Bone marrow (tissue), 2 donors: ENCODE results near the gene CHD2.
"Not testable (repeated sequence)": the region's sequence is repeated elsewhere in the genome, so short reads cannot be mapped to it uniquely, and the experiment has no call there.

Experiments used
- DNase-seq, 2 donors: peaks; one replicate each; lab custom pipeline; 2025; lab: John Stamatoyannopoulos, UW

Gene CHD2

DNA sequence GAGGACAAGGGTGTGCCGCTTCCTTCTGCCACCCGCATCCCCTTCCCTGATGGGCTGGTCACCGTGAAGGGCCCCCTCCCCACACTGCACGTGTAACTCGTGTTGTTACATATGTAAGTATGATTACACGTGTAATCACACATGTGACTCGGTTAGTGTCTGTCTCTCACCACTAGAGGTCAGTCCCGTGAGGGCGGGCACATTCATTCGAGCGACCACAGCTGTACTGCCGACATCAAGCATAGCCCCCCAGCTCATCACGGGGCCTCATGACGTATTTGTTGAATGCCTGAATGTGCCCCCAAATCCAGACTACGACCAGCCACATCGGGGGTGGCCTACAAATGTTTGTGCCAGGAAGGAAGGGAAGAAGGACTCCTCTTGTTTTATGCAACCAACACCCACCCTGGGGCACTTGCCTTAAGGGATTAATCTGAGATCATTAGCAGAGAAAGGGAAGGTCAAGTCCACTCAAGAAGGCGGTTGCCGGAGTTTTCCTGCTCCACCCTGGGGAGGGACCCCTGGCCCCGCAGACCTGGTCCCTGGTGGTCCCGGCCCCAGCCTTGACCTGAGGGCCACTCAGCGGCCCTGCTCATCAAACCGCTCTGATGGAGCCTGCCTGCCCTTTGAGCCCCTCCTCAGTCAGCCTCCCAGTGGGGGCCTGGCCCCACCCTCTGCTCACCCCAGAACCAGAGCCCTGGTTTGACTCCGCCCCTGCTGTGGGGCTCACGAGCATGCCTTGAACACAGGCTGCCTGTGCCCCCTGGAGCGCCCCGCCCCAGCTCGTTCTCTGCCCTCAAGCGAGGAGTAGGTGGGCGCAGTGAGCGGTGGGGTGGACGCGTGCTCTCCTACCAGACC is 136.1 kb downstream of the CHD2 start:
- DNase-seq: peak in 1 of 2 donors; percentile 31

- DNase-seq: peak in 1 of 2 donors; percentile 34
These were observed 137.1 kb downstream of the CHD2 start for GRCh38 chr15:93036951-93037819.

DNA sequence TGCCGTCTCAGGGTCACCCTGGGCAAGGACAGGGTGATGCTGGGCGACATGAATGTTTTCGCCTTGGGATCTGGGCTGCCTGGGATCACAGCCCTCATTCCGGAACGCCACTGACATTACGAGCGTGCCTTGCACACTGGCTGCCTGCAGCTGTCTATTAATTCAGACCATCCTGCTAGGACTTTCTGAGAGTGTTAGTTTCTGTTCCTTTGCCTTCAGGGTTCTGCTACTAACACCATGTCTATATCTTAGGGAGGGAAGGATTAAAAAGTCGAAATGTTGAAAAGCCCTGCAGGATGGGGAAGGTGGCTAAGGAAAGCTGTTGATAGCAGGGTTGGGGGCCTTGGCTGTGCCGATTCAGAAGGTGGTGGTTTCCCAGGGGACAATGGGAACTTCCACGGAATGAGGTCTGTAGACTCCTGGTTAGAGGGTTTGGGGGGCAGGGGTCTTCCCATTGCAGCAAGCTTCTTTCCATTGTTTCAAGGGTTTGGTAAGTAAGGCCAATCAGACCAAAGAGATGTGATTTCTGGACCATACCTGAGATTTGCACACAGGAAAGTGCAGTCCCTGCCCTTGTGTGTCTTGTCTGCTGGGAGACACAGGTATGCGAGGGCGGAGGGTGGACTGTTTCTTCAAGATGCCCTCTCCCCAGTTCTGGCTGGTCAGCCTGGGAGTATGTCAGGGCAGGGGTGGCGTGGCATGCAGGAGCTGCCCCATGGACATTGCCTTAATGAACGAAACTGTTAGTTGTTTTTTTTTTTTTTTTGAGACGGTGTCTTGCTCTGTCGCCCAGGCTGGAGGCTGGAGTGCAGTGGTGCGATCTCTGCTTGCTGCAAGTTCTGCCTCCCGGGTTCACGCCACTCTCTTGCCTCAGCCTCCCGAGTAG is 137.9 kb downstream of the CHD2 start:
- no peak for DNase-seq

GRCh38 chr15:93039562-93040287 is 139.6 kb downstream of the CHD2 start:
- not testable (repeated sequence) for DNase-seq

DNA sequence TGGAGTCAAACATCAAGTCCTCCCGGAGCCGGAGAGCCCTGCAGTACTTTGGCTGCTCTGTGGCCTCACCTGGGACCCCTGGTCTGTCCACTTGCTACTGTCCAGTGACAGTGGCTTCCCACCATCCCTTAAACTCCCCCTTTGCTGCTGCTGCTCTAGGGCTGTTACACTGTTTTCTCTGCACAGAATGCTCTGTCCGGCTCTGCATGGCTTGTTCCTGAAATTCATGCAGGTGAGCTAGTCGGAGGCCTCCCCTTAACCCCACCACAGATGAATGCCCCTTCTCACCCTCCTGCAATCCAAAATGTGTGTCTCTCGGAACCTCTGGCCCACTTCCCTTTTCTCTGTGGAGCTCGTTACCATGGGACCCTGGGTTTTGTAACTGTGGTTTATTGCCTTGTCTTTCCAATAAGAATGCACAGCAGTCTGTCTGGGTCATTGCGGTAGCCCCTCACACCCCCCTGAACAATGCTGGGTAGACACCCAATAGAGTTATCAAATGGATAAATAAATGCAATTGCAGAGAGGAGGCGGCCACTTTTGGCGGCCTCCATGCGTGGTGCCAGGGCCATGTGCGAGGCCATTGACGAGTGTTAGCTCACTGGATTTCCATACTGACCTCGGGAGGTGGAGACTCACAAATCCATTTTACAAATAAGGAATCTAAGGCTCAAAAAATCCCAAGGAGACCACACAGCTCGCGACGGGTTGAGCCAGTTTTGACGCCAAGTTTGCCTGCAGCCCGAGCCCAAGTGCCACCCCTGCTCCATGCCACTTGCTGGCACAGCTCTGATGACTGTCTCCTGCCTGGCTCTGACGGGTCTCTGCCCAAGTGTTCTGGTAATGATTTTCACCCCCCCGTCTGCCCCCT is 140.4 kb downstream of the CHD2 start:
- DNase-seq: no peak

DNA sequence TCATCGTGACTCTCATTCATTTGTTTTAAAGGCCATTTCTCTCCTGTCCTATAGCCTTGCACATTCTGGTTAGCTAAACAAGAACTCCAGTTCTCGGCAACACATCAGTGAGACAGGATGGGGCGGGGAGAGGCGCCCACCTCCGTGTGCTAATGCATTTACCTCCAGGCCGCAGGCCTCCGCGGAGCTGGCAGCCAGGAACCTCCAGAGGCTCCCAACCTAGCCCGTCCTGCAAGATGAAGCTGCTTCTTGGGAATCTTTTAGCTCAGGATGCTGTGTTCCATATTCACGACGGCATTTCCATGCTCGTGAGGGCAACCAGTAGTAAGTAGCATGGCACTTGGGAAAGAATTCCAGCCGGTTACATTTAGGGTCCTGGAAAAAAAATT is 141.0 kb downstream of the CHD2 start:
- DNase-seq: no peak

DNA sequence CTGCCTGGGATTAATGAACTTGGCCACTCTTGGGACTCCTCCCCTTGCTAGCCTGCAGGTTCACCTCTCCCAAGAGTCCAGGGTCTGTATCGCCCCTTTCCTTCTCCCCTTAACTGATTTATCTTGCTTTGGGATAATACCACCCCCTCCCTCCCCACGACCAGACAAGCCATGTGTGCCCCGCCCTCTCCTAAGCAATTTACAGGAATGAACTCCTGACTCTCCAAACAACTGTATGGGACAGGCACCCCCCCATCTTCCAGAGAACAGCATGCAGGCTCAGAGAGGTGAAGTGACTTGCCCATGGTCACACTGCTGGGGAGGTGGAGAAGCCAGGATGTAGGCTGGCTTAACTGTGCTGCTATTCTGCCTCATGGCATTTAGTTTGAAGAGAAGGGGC is 142.1 kb downstream of the CHD2 start:
- DNase-seq: no peak

DNA sequence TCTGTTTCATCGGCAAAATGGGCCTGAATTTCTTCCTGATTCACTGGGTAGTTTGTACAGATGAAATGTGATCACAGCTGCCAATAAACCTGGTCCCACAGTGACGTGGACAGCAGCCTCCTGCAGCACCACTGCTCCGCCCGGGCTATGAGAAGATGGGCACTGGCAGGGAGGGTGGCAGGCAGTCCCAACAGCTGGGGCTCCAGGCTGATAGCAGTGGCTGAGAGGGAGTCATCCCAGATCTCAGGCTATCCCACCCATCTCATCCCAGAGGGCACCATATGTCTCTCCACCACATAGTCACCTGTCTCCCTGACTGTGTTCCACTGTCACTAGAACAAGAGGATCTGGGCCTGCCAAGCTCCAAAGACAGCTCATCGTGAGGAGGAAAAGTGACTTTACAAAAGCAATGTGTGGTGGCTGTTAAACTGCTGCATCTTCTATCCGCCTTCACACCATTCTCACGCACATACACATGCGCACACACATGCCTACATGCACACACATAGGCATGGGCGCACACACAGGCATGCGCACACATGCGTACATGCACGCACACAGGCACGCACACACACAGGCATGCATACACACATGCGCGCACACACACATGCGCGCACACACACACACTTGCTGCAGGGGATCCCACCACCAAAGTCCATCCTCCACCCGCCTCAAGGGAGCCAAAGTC is 142.7 kb downstream of the CHD2 start:
- no peak for DNase-seq

DNA sequence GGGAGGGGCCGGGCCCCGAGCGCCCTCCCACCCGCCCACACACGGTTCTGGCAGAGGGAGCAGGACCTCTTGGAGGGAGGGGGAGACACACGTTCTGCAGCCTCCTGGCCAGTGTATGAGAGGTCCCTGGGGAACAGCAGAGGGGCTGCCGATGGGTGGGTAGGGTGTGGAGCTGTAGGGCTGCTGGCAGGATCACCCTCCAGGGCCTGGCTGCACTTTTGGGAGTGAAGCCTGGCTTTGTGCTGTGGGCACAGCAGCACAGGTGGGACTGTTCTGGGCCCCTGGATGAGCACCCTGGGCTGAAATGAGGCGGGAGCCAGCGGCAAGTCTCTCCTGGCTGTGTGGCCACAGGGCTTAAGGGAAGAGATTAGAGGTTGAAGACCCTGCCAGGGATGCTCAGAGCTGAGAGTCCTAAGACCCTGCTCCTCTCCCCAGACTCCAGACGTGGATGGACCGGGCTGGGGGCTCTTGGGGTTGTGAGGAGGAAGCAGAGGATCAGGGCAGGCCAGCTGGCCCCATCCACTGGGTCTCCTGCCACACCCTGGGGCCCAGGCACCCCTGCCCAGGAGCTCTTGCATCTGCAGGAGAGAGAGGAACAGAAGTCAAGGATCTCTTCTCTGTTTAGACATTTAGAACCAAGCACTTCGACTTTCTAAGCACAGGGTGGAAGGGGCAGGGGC is 143.6 kb downstream of the CHD2 start:
- no peak for DNase-seq

DNA sequence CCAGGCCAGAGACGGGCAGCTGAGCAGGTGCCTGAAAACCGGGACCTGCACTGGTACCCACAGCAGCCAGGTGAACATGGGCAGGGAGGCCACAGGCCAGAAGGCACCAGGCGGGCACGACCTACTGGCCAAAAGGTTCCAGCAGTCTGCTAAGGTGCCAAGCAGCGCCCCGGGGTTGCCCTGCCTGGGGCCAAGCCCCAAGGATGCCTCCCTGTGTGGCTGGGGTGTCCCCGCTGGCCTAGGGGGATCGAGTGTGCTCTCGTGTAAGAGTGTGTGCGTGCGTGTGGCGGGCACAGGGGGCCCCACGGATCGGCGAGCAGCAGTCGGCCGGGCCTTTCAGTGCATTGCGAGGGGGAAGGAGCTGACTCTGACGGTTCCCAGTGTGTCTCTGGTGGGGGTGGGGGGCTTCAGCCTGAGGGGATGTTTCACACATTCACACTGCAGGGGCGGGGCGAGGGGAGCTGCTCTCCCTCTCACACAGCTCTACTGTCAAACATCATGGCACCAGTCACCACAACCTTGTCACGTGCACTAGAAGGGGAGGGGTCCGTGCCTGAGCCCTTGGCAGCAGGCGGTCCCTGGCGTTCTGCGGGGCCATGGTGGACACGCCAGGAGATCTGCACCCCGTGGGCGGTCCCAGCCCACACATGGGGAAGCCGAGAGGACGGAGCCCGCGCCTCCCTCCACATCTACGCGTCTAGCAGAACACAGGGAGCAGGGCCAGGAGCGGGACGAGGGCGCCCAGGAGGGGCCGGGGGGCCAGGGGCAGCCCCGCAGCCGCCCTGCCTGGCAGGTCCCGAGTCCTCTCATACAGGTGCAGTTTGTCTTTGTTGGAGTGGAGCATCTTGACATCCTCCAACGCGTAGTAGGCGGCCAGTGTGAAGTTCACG is 144.4 kb downstream of the CHD2 start:
- DNase-seq: no peak

GRCh38 chr15:93045191-93045785 is 145.2 kb downstream of the CHD2 start:
- DNase-seq: no peak

GRCh38 chr15:93046120-93046519 is 146.0 kb downstream of the CHD2 start:
- DNase-seq: no peak

- DNase-seq: no peak
These were observed 146.6 kb downstream of the CHD2 start for GRCh38 chr15:93046721-93047120.

DNA sequence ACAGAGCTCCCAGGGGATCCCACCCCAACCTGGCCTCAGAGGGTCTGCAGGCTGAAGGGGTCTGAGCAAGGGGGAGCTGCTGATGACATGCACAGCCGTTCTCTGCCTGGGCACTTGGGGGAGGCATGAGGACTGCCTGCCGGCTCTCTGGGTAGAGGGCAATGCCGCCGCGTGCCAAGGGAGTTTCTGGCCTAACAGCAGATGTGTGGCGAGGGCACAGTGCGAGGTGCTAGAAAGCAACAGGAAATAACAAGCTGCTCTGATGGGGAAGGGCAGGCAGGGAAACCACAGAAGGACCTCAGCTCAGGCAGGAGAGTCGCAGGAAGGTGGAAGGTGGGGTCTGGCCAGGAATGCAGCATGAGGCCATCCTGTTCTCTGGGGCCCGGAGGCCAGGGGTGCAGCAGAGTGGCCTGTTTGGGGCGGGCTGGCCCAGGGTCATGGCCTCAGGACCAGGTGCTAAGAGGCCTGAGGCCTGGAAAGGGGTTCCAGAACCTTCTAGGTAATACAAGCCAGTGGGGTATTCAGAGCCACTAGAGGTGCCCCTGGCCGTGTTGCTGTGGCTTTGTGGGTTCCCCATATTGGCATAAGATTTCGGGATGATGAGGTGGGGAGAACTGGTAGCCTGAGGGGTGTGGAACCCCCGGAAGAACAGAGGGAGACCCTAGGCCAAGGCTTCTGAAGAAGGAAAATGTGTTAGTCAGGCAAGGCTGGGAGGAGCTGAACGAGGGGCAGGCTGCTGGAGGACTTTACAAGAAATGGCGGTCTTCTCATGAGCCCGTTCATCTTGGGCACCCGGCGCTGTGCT is 147.7 kb downstream of the CHD2 start:
- peak in 1 of 2 donors; percentile 11 for DNase-seq

- DNase-seq: no peak
These were observed 148.2 kb downstream of the CHD2 start for GRCh38 chr15:93048426-93048721.

- DNase-seq: peak in 1 of 2 donors; percentile 70
These were observed 148.6 kb downstream of the CHD2 start for GRCh38 chr15:93048759-93049161.

GRCh38 chr15:93049233-93049632 is 149.1 kb downstream of the CHD2 start:
- DNase-seq: no peak
